Stomach (tissue), 19 donors: ENCODE data around the gene FATE1. TPM values are rescaled to one million over a fixed set of nuclear protein-coding genes. Genes with fewer than 3 reads are reported as not detected.

ENCODE experiments used
- DNase-seq, 2 donors: peaks; one replicate each; pipeline versions ENCODE4 v3.0.0 to v3.0.0-alpha.2; 2013 to 2019
- H3K27ac ChIP-seq, 5 donors: fragments of 200-600 bp in 4 of 5; sonication (generic) in 4 of 5; one replicate each; pipeline ENCODE4 v1.5.1; 2013 to 2019; ENCODE audit warnings: mild to moderate bottlenecking in 1 of 5, moderate library complexity in 1 of 5
- H3K27me3 ChIP-seq, 3 donors: fragments of 200-600 bp; sonication (generic); one replicate each; pipeline ENCODE4 v1.5.1; 2017 to 2019; ENCODE audit warnings: mixed run types in 1 of 3
- H3K36me3 ChIP-seq, 4 donors: fragments of 200-600 bp; sonication (generic); 1 replicate in 3 of 4; 2 replicates in 1 of 4; pipeline ENCODE4 v1.5.1; 2016 to 2019
- H3K4me1 ChIP-seq, 4 donors: fragments of 200-600 bp; sonication (generic); one replicate each; pipeline ENCODE4 v1.5.1; 2016 to 2019
- H3K4me3 ChIP-seq, 4 donors: fragments of 200-600 bp; sonication (generic) in 3 of 4; one replicate each; pipeline ENCODE4 v1.5.1; 2016 to 2019; ENCODE audit warnings: mild to moderate bottlenecking in 1 of 4
- H3K9me3 ChIP-seq, 4 donors: fragments of 200-600 bp; sonication (generic); one replicate each; pipeline ENCODE4 v1.5.1; 2016 to 2019
- CTCF ChIP-seq, 7 experiments: fragments of 450-650 bp in 4 of 7; fragments of 200-600 bp in 3 of 7; sonication (generic) in 3 of 7; IDR thresholded peaks; one replicate each; pipeline ENCODE4 v1.5.1; 2016 to 2019; ENCODE audit warnings: antibody characterized with exemption in 7 of 7, control low read depth in 2 of 7, mild to moderate bottlenecking in 1 of 7
- EP300 ChIP-seq: sonication (generic); formaldehyde crosslinking; IDR thresholded peaks from one replicate; pipeline ENCODE4 v1.6.1; 2017; ENCODE audit warnings: antibody characterized with exemption
- POLR2A ChIP-seq, 4 donors: fragments of 450-650 bp; IDR thresholded peaks; one replicate each; pipeline ENCODE4 v1.6.1; 2016; ENCODE audit warnings: antibody characterized with exemption in 4 of 4, control low read depth in 2 of 4, mild to moderate bottlenecking in 1 of 4, moderate library complexity in 1 of 4
- POLR2AphosphoS5 ChIP-seq, 3 donors: sonication (generic); formaldehyde crosslinking; IDR thresholded peaks; one replicate each; pipeline ENCODE4 v1.6.1; 2016; ENCODE audit warnings: antibody characterized with exemption in 3 of 3
- WGBS, 5 donors: extraction: QIAGEN DNeasy Blood & Tissue Kit in 3 of 5; methylation state at CpG; one replicate each; pipeline versions ENCODE4 v1.1.5 to v1.1.7; 2013 to 2018; 5-methylcytosine and 5-hydroxymethylcytosine counted together
- intact Hi-C: fragments of 100-400 bp; cut with DNase I; formaldehyde crosslinking; loops from one replicate; pipeline ENCODE4 v1.15.1; 2023; ENCODE audit warnings: low total_unique reads
- long read RNA-seq, 10 donors: transcript quantifications; one replicate each; lab custom pipeline, GENCODE V29; 2026
- polyA plus RNA-seq, 3 donors: library from polyadenylated mRNA; stranded (reverse); fragments of 200-250 nt; gene quantifications; one replicate each; pipeline ENCODE4 v1.2.3, GENCODE V29; 2013
- total RNA-seq, 5 donors: library from RNA; depleted of rRNA; stranded (reverse); fragments of >200 nt; gene quantifications; one replicate each; pipeline versions ENCODE4 v1.1.0 to v1.2.3, GENCODE V29; 2014 to 2016
- donor health status: healthy with polysubstance abuse.
- donor health status: Bipolar disorder and iron deficiency.
- donor health status: healthy.

FATE1 gene
- not detected for total RNA-seq
- under 1 TPM in 1 of 3 donors, not detected in 2; 0.31 TPM for polyA plus RNA-seq
- long read RNA-seq, donor 1, result 0 reads
- long read RNA-seq, donor 2, result 0 reads
- long read RNA-seq, donor 3, result 0 reads
- long read RNA-seq, donor 4, result 0 reads
- long read RNA-seq, donor 5, partial matches to known transcripts, result 0 of 1 reads
- long read RNA-seq, donor 5, other reads (novel, unspliced or antisense), result 0 of 1 reads
- long read RNA-seq, donor 6, result 0 reads
- long read RNA-seq, donor 7, result 0 reads
- long read RNA-seq, donor 8, result 0 reads
- long read RNA-seq, donor 9, result 0 reads
- long read RNA-seq, donor 10, result 0 reads

GRCh38 chrX:151715752-151716151 lies at the start of gene FATE1:
Gene FATE1 (plus strand): TSS chrX:151716035. CDS start chrX:151716120, 85 bp downstream.
- TF ChIP-seq EP300, result no peak
- Histone ChIP-seq H3K4me3 (no peak within 1 kb of the TSS), H3K36me3 (no peaks in the 10 kb centered on the region), H3K27ac (no peak within 1 kb of the TSS), H3K27me3 (no peaks in the 10 kb centered on the region), H3K9me3 (no peaks in the 10 kb centered on the region), H3K4me1 (no peaks in the 10 kb centered on the region)
- intact Hi-C loops, result no loop called here
- DNase-seq, result no peak
- 68 to 79% (median 71%) methylated on average over 2 to 3 of the region's 3 CpGs for WGBS, 5 donors

- Histone ChIP-seq H3K36me3 (no peaks in the 10 kb centered on the region), H3K27ac (no peak overlapping the region), H3K4me1 (no peaks in the 10 kb centered on the region), H3K4me3 (no peak overlapping the region), H3K9me3 (no peaks in the 10 kb centered on the region), H3K27me3 (no peaks in the 10 kb centered on the region)
- 45 to 81% (median 62%) methylated on average over 4 to 6 of the region's 6 CpGs for WGBS, 5 donors
- no peak for DNase-seq
- TF ChIP-seq EP300 (no peak), POLR2AphosphoS5 (IDR thresholded peaks at IDR 0.05) (no peak), POLR2A (IDR thresholded peaks at IDR 0.05) (no peak), CTCF (IDR thresholded peaks at IDR 0.05) (no peak)
- intact Hi-C loops, result loop anchor here (5.0 kb wide), 1 partner anchor 523 kb away; no protein-coding TSS in a partner anchor
Observed at GRCh38 chrX:151675121-151675746, 40.6 kb upstream of the FATE1 start.

GRCh38 chrX:151676196-151676595 lies 39.6 kb upstream of the FATE1 start:
- Histone ChIP-seq H3K4me1 (no peaks in the 10 kb centered on the region), H3K36me3 (no peaks in the 10 kb centered on the region), H3K4me3 (no peak overlapping the region), H3K27me3 (no peaks in the 10 kb centered on the region), H3K27ac (no peak overlapping the region), H3K9me3 (no peaks in the 10 kb centered on the region)
- WGBS, 5 donors, result 52 to 75% (median 63%) methylated on average over 2 to 4 of the region's 4 CpGs
- no peak for DNase-seq
- no peak for TF ChIP-seq EP300
- intact Hi-C loops, result loop anchor here (5.0 kb wide), 1 partner anchor 524 kb away; no protein-coding TSS in a partner anchor

- H3K27ac ChIP-seq, result no peak overlapping the region
- no peak overlapping the region for H3K4me3 ChIP-seq
- no peak for TF ChIP-seq POLR2A (IDR thresholded peaks at IDR 0.05)
- TF ChIP-seq POLR2AphosphoS5 (IDR thresholded peaks at IDR 0.05), result no peak
- no peak for TF ChIP-seq EP300
- no peak for TF ChIP-seq CTCF (IDR thresholded peaks at IDR 0.05)
- no peaks in the 10 kb centered on the region for H3K9me3 ChIP-seq
- intact Hi-C loops, result loop anchor here (5.0 kb wide), 1 partner anchor 528 kb away; no protein-coding TSS in a partner anchor
- no peaks in the 10 kb centered on the region for H3K27me3 ChIP-seq
- no peak for DNase-seq
- 46 to 74% (median 61%) methylated on average over 5 of the region's 5 CpGs for WGBS, 5 donors
- H3K36me3 ChIP-seq, result no peaks in the 10 kb centered on the region
- H3K4me1 ChIP-seq, result no peaks in the 10 kb centered on the region
Observed at GRCh38 chrX:151679798-151680402, 35.9 kb upstream of the FATE1 start.

- no peak overlapping the region for H3K27ac ChIP-seq
- TF ChIP-seq EP300 (no peak), CTCF (IDR thresholded peaks at IDR 0.05) (peak in 5 of 7 experiments; percentile 25 to 55 (median 47))
- DNase-seq, result peak; percentile 53 to 55
Observed at GRCh38 chrX:151680805-151681204, 35.0 kb upstream of the FATE1 start.

More at GRCh38 chrX:151680805-151681204, 35.0 kb upstream of the FATE1 start:
- Histone ChIP-seq H3K9me3 (no peaks in the 10 kb centered on the region), H3K36me3 (no peaks in the 10 kb centered on the region), H3K4me1 (no peaks in the 10 kb centered on the region), H3K4me3 (no peak overlapping the region), H3K27me3 (no peaks in the 10 kb centered on the region)
- intact Hi-C loops, result no loop called here
- 37 to 48% (median 39%) methylated on average over 3 to 4 of the region's 4 CpGs for WGBS, 5 donors
